ENCODE data around the gene NEURL1.

- no peak for TF ChIP-seq CTCF (IDR thresholded peaks at IDR 0.05; ENCODE audit: poor library complexity)
- TF ChIP-seq EZH2 (IDR thresholded peaks at IDR 0.05; ENCODE audit: borderline replicate concordance) = no peak
- no peak for TF ChIP-seq EZH2phosphoT487 (IDR thresholded peaks at IDR 0.05; ENCODE audit: low read depth, severe bottlenecking, unreplicated experiment)
Observed at GRCh38 chr10:103576076-103576471, 82.6 kb downstream of the NEURL1 start.

Data from hepatocyte (in vitro differentiated cells).